ENCODE data around the gene NTN5. TPM values are rescaled to one million over a fixed set of nuclear protein-coding genes. Genes with fewer than 3 reads are reported as not detected.

The NTN5 gene
- total and polyA plus RNA-seq, 10 of the 15 experiments (the other 5 are each of a cell fraction or from before 2014, with no cell fraction given) = 0.07 to 0.22 TPM; not detected in 8

- H3K9me3 ChIP-seq (replicated peaks; ENCODE audit: control insufficient read depth, insufficient read depth, low read length) = no peaks in the 10 kb centered on the region; the same call in 2 of the 3 replicates
- in situ Hi-C loops (cut with MboI) (no loop called here), intact Hi-C loops (cut with micrococcal nuclease; ENCODE audit: unreplicated experiment) (no loop called here)
- H3K27me3 ChIP-seq (replicated peaks in 1 of 2; ENCODE audit: control insufficient read depth in 2 of 2, insufficient read depth in 2 of 2, low read length in 1 of 2) = no peaks in the 10 kb centered on the region
- H3K9ac ChIP-seq (ENCODE audit: control insufficient read depth, insufficient read depth, low read length) = no peak overlapping the region
- H4K20me1 ChIP-seq (ENCODE audit: control insufficient read depth, insufficient read depth) = no peaks in the 10 kb centered on the region
- WGBS (ENCODE audit: insufficient coverage, insufficient replicate concordance, low lambda C conversion rate, missing lambda C conversion rate) = 53% methylated on average over 16 of the region's 16 CpGs
- H3K27ac ChIP-seq (ENCODE audit: control insufficient read depth, insufficient read depth) = no peak overlapping the region
- H2AFZ ChIP-seq (ENCODE audit: control insufficient read depth, low read depth, low read length) = no peak overlapping the region
- DNase-seq (ENCODE audit: low read depth, low spot score) (no peak), FAIRE-seq (no peak), ATAC-seq (no peak)
- BruUV-seq (replicated peaks) = no TSS peak
- no peaks in the 10 kb centered on the region for H3K36me3 ChIP-seq (ENCODE audit: control insufficient read depth in 2 of 2, insufficient read depth in 2 of 2, low read length in 1 of 2)
- ChIA-PET SMC1A (ENCODE audit: uncharacterized antibody, unreplicated experiment) (no interaction called here), CTCF (interaction anchor here (1.1 to 1.8 kb wide), 2 partner anchors 11 to 18 kb away, joined by 3 to 6 read pairs; partner anchors contain the start of gene CA11), POLR2A (interaction anchor here (0.6 kb wide), 1 partner anchor 7 kb away, joined by 3 read pairs; no protein-coding TSS in a partner anchor), RAD21 (ENCODE audit: unreplicated experiment) (no interaction called here)
- H3K79me2 ChIP-seq (ENCODE audit: control insufficient read depth, insufficient read depth, low read length) = no peaks in the 10 kb centered on the region
- TF ChIP-seq BRCA1 (IDR thresholded peaks at IDR 0.05; ENCODE audit: low read depth, low read length) (no peak), IKZF1 (conservative IDR thresholded peaks at IDR 0.05) (no peak), MTA2 (IDR thresholded peaks at IDR 0.05; ENCODE audit: low read depth) (no peak), MXI1 (IDR thresholded peaks at IDR 0.05; ENCODE audit: low read depth, low read length) (no peak), HDAC6 (IDR thresholded peaks at IDR 0.05; ENCODE audit: unreplicated experiment) (no peak), ESRRA (IDR thresholded peaks at IDR 0.05; ENCODE audit: low read length) (no peak), EED (IDR thresholded peaks at IDR 0.05; ENCODE audit: low read depth) (no peak), E4F1 (IDR thresholded peaks at IDR 0.05; ENCODE audit: borderline replicate concordance, partially characterized antibody) (no peak), MTA3 (IDR thresholded peaks at IDR 0.05; ENCODE audit: borderline replicate concordance, low read length) (no peak), IKZF2 (IDR thresholded peaks at IDR 0.05) (no peak), SRF (IDR thresholded peaks at IDR 0.05; ENCODE audit: low read depth in 2 of 2, low read length in 2 of 2) (no peak), SP1 (IDR thresholded peaks at IDR 0.05; ENCODE audit: low read depth, low read length) (no peak), SREBF1 (IDR thresholded peaks at IDR 0.05; ENCODE audit: low read length) (no peak), MEF2B (IDR thresholded peaks at IDR 0.05; ENCODE audit: partially characterized antibody, poor library complexity, severe bottlenecking) (no peak), ZBED1 (IDR thresholded peaks at IDR 0.05; ENCODE audit: borderline replicate concordance) (no peak), DPF2 (IDR thresholded peaks at IDR 0.05) (no peak), ATF3 (IDR thresholded peaks at IDR 0.05; ENCODE audit: borderline replicate concordance, extremely low read depth, low read depth, low read length) (no peak), CHD2 (IDR thresholded peaks at IDR 0.05; ENCODE audit: borderline replicate concordance, low read depth, low read length) (no peak)
- H3K4me1 ChIP-seq (ENCODE audit: control insufficient read depth, insufficient read depth, low read length) = peaks cover 11% of the 10 kb centered on the region
- no peak overlapping the region for H3K4me2 ChIP-seq (ENCODE audit: control insufficient read depth, insufficient read depth)
- H3K4me3 ChIP-seq = no peak overlapping the region
Observed at GRCh38 chr19:48656840-48657474, 15.9 kb downstream of the NTN5 start.

Measured in GM12878 (cell line).